A549 (cell line): Measurements from ENCODE around the gene IGFBP5.

ENCODE experiments used
- BHLHE40 ChIP-seq: IDR thresholded peaks from 2 replicates; pipeline ENCODE4 v1.6.1; 2012; ENCODE audit warnings: low read depth, low read length, inconsistent platforms
- CEBPB ChIP-seq, 2 experiments: fragments of >200 bp in 1 of 2; sonication (Bioruptor Twin) in 1 of 2; formaldehyde crosslinking in 1 of 2; IDR thresholded peaks; 2 replicates each; pipeline ENCODE4 v1.6.1; 2012 to 2016
- CTCF ChIP-seq: fragments of >200 bp; sonication (Bioruptor Twin); formaldehyde crosslinking; IDR thresholded peaks from 3 replicates; pipeline ENCODE4 v1.5.1; 2016
- EP300 ChIP-seq, 2 experiments: fragments of >200 bp; sonication (Bioruptor Twin); formaldehyde crosslinking; IDR thresholded peaks; 2 replicates in 1 of 2; 3 replicates in 1 of 2; pipeline ENCODE4 v1.6.1; 2016 to 2017
- HMGXB4 ChIP-seq: fragments of 250-450 bp; sonication (Bioruptor Pico); IDR thresholded peaks from 2 replicates; pipeline ENCODE4 v1.5.0; 2021; ENCODE audit warnings: mild to moderate bottlenecking, moderate library complexity, borderline replicate concordance
- HOXB13 ChIP-seq: fragments of 250-450 bp; sonication (Bioruptor Pico); IDR thresholded peaks from 2 replicates; pipeline ENCODE4 v1.5.0; 2020; ENCODE audit warnings: low read depth, mild to moderate bottlenecking, moderate library complexity
- JUN ChIP-seq, 2 experiments: fragments of >200 bp; sonication (Bioruptor Twin); formaldehyde crosslinking; IDR thresholded peaks; 2 replicates in 1 of 2; 3 replicates in 1 of 2; pipeline ENCODE4 v1.6.1; 2016 to 2017
- POLR2A ChIP-seq: IDR thresholded peaks from 2 replicates; pipeline ENCODE4 v1.6.1; 2012; ENCODE audit warnings: mild to moderate bottlenecking, low read length
- RAD21 ChIP-seq, 2 experiments: fragments of >200 bp in 1 of 2; sonication (Bioruptor Twin) in 1 of 2; formaldehyde crosslinking in 1 of 2; IDR thresholded peaks in 1 of 2; conservative IDR thresholded peaks in 1 of 2; 2 replicates in 1 of 2; 3 replicates in 1 of 2; pipeline ENCODE4 v1.6.1; 2012 to 2018; ENCODE audit warnings: inconsistent platforms in 1 of 2
- REST ChIP-seq: fragments of 200-600 bp; sonication (generic); IDR thresholded peaks from 2 replicates; pipeline ENCODE4 v1.6.1; 2016; ENCODE audit warnings: antibody characterized with exemption, mild to moderate bottlenecking, moderate library complexity

GRCh38 chr2:216696321-216696720 is 972 bp upstream of the IGFBP5 start:
- TF ChIP-seq POLR2A (no peak), HOXB13 (CRISPR knock-in tag) (no peak), CEBPB (IDR thresholded peaks at IDR 0.05) (no peak), BHLHE40 (no peak), CTCF (no peak), JUN (IDR thresholded peaks at IDR 0.05) (no peak), RAD21 (conservative IDR thresholded peaks at IDR 0.05 in 1 of 2, IDR thresholded peaks at IDR 0.05 in 1 of 2) (no peak), REST (no peak), EP300 (IDR thresholded peaks at IDR 0.05) (no peak), HMGXB4 (CRISPR knock-in tag) (no peak)
